ENCODE data around the gene GLIS2. TPM values are rescaled to one million over a fixed set of nuclear protein-coding genes. Genes with fewer than 3 reads are reported as not detected.

Gene GLIS2
- total and polyA plus RNA-seq, 10 of the 15 experiments (the other 5 are each of a cell fraction or from before 2014, with no cell fraction given), result 0.03 to 0.64 (median 0.18) TPM; not detected in 4

GRCh38 chr16:4306470-4307214 lies 9.2 kb upstream of the GLIS2 start:
- Histone ChIP-seq H3K9ac (ENCODE audit: control insufficient read depth, insufficient read depth, low read length) (peak overlapping the region; percentile 95), H3K9me3 (replicated peaks; ENCODE audit: control insufficient read depth, insufficient read depth, low read length) (no peaks in the 10 kb centered on the region), H3K27me3 (replicated peaks in 1 of 2; ENCODE audit: control insufficient read depth in 2 of 2, insufficient read depth in 2 of 2, low read length in 1 of 2) (no peaks in the 10 kb centered on the region), H3K27ac (ENCODE audit: control insufficient read depth, insufficient read depth) (peak overlapping the region; percentile 87), H3K36me3 (ENCODE audit: control insufficient read depth in 2 of 2, insufficient read depth in 2 of 2, low read length in 1 of 2) (peaks cover 2 to 5% of the 10 kb centered on the region in 2 experiments; a peak in 2 of 4 replicates), H3K4me2 (ENCODE audit: control insufficient read depth, insufficient read depth) (peak overlapping the region; percentile 68), H3K4me3 (peak overlapping the region; percentile 94), H3K79me2 (ENCODE audit: control insufficient read depth, insufficient read depth, low read length) (peaks cover 24% of the 10 kb centered on the region), H3K4me1 (ENCODE audit: control insufficient read depth, insufficient read depth, low read length) (peaks cover 13% of the 10 kb centered on the region), H2AFZ (ENCODE audit: control insufficient read depth, low read depth, low read length) (peak overlapping the region; percentile 87), H4K20me1 (ENCODE audit: control insufficient read depth, insufficient read depth) (no peaks in the 10 kb centered on the region)
- FAIRE-seq, result peak; percentile 41
- WGBS (ENCODE audit: insufficient coverage, insufficient replicate concordance, low lambda C conversion rate, missing lambda C conversion rate), result 4% methylated on average over 16 of the region's 16 CpGs
- ChIA-PET SMC1A (ENCODE audit: uncharacterized antibody, unreplicated experiment) (interaction anchor here (0.6 to 7.6 kb wide), 6 partner anchors 16 to 53 kb away, joined by 3 to 62 read pairs (median 6); partner anchors contain the start of gene TFAP4), RAD21 (ENCODE audit: unreplicated experiment) (interaction anchor here (1.1 to 7.0 kb wide), 5 partner anchors 10 to 95 kb away, joined by 4 to 68 read pairs (median 6); no protein-coding TSS in a partner anchor), POLR2A (interaction anchor here (0.6 to 4.4 kb wide), 6 partner anchors 9 to 169 kb away, joined by 3 to 17 read pairs (median 6); partner anchors contain the start of genes GLIS2 and HMOX2), CTCF (interaction anchor here (0.6 to 7.8 kb wide), 13 partner anchors 8 to 108 kb away, joined by 3 to 140 read pairs (median 5); partner anchors contain the start of gene GLIS2)
- BruUV-seq (replicated peaks), result TSS peak; percentile 95
- DNase-seq (ENCODE audit: low read depth, low spot score), result no peak
- in situ Hi-C loops (cut with MboI) (no loop called here), intact Hi-C loops (cut with micrococcal nuclease; ENCODE audit: unreplicated experiment) (loop anchor here (5.0 kb wide), 3 partner anchors 34 to 651 kb away; partner anchors contain the start of genes SEC14L5 and TFAP4)
- TF ChIP-seq NBN (IDR thresholded peaks at IDR 0.05), result peak; percentile 9; the same call in 1 of the 2 replicates
- no peak for TF ChIP-seq EGR1 (IDR thresholded peaks at IDR 0.05; ENCODE audit: borderline replicate concordance in 1 of 2, low read depth in 2 of 2, low read length in 2 of 2)
- TF ChIP-seq SPI1 (IDR thresholded peaks at IDR 0.05; ENCODE audit: borderline replicate concordance, insufficient read depth, low read depth, low read length), result 0 out of 2 replicates have a peak, but pooled peaks have one; percentile 41
- TF ChIP-seq SRF (IDR thresholded peaks at IDR 0.05; ENCODE audit: low read depth in 2 of 2, low read length in 2 of 2), result no peak
- peak; percentile 16 for TF ChIP-seq RELA (IDR thresholded peaks at IDR 0.05; ENCODE audit: borderline replicate concordance, partially characterized antibody)
- peak; percentile 69; the same call in 1 of the 2 replicates for TF ChIP-seq TCF12 (IDR thresholded peaks at IDR 0.05; ENCODE audit: low read depth, low read length)
- TF ChIP-seq GATAD2B (conservative IDR thresholded peaks at IDR 0.05; ENCODE audit: low read depth), result peak; percentile 54; the same call in 1 of the 2 replicates
- 0 out of 2 replicates have a peak, but pooled peaks have one; percentile 21 for TF ChIP-seq PML (IDR thresholded peaks at IDR 0.05; ENCODE audit: low read length)
- 0 out of 2 replicates have a peak, but pooled peaks have one; percentile 20 for TF ChIP-seq TCF3 (IDR thresholded peaks at IDR 0.05; ENCODE audit: borderline replicate concordance, insufficient read depth, low read depth, low read length)
- TF ChIP-seq POLR2A (IDR thresholded peaks at IDR 0.05; ENCODE audit: low read depth, low read length), result peak; percentile 64
- TF ChIP-seq POLR2AphosphoS5 (IDR thresholded peaks at IDR 0.05; ENCODE audit: low read length), result peak; percentile 52; the same call in 1 of the 2 replicates
- TF ChIP-seq BHLHE40 (IDR thresholded peaks at IDR 0.05; ENCODE audit: borderline replicate concordance in 1 of 2, low read depth in 2 of 2, low read length in 1 of 2), result 0 out of 4 replicates have a peak, but pooled peaks of 1 of the 2 experiments have one; percentile 19
- TF ChIP-seq HDGF (IDR thresholded peaks at IDR 0.05), result 0 out of 2 replicates have a peak, but pooled peaks have one; percentile 21
- TF ChIP-seq PAX5 (IDR thresholded peaks at IDR 0.05; ENCODE audit: borderline replicate concordance, low read depth, low read length), result peak; percentile 81
- no peak for TF ChIP-seq RAD21 (IDR thresholded peaks at IDR 0.05; ENCODE audit: insufficient read depth, low read depth, low read length)
- peak; percentile 45 for ATAC-seq
